Middle frontal gyrus (tissue), 1 donor: ENCODE measurements around the gene ABCC1.
A peak's percentile ranks its signal among the peaks of the same experiment; 100 is the strongest.

Experiments
- DNase-seq: peaks from one replicate; pipeline ENCODE4 v3.0.0-alpha.2; 2015; ENCODE audit warnings: low spot score; ENCODE audit errors: extremely low spot score

Gene ABCC1

GRCh38 chr16:16018705-16019104 is 69.3 kb downstream of the ABCC1 start:
- no peak for DNase-seq

- DNase-seq, result no peak
Measured at GRCh38 chr16:16019488-16019887, 70.1 kb downstream of the ABCC1 start.

- no peak for DNase-seq
Measured at GRCh38 chr16:16020291-16020690, 70.9 kb downstream of the ABCC1 start.

GRCh38 chr16:16021020-16021419 is 71.6 kb downstream of the ABCC1 start:
- no peak for DNase-seq

GRCh38 chr16:16021646-16021987 is 72.2 kb downstream of the ABCC1 start:
- DNase-seq, result no peak

GRCh38 chr16:16021988-16022682 is 72.7 kb downstream of the ABCC1 start:
- DNase-seq, result peak; percentile 31

GRCh38 chr16:16022683-16023064 is 73.3 kb downstream of the ABCC1 start:
- no peak for DNase-seq

- DNase-seq, result no peak
Measured at GRCh38 chr16:16025214-16025968, 76.0 kb downstream of the ABCC1 start.

GRCh38 chr16:16027728-16028310 is 78.4 kb downstream of the ABCC1 start:
- no peak for DNase-seq

- DNase-seq, result no peak
Measured at GRCh38 chr16:16028311-16028999, 79.0 kb downstream of the ABCC1 start.

GRCh38 chr16:16029431-16030011 is 80.1 kb downstream of the ABCC1 start:
- no peak for DNase-seq

- DNase-seq, result no peak
Measured at GRCh38 chr16:16030449-16030848, 81.0 kb downstream of the ABCC1 start.

GRCh38 chr16:16031401-16031800 is 82.0 kb downstream of the ABCC1 start:
- DNase-seq, result no peak

- no peak for DNase-seq
Measured at GRCh38 chr16:16032271-16032979, 83.0 kb downstream of the ABCC1 start.

- no peak for DNase-seq
Measured at GRCh38 chr16:16033208-16033717, 83.8 kb downstream of the ABCC1 start.

GRCh38 chr16:16036359-16036792 is 87.0 kb downstream of the ABCC1 start:
- no peak for DNase-seq

- no peak for DNase-seq
Measured at GRCh38 chr16:16037521-16037920, 88.1 kb downstream of the ABCC1 start.

GRCh38 chr16:16037970-16038369 is 88.6 kb downstream of the ABCC1 start:
- DNase-seq, result no peak

- DNase-seq, result no peak
Measured at GRCh38 chr16:16038950-16039349, 89.5 kb downstream of the ABCC1 start.

- no peak for DNase-seq
Measured at GRCh38 chr16:16041196-16041892, 91.9 kb downstream of the ABCC1 start.
